ENCODE data around the gene TMEM273.

TMEM273 gene

GRCh38 chr10:49170632-49171325 is 17.4 kb downstream of the TMEM273 start:
- Histone ChIP-seq H3K79me2 (ENCODE audit: control insufficient read depth, insufficient read depth, low read length, unreplicated experiment) (no peaks in the 10 kb centered on the region), H2AFZ (ENCODE audit: low read length, unreplicated experiment) (no peak overlapping the region), H3K27ac (ENCODE audit: low read depth, low read length) (no peak overlapping the region), H3K27me3 (ENCODE audit: insufficient read depth, low read length) (peaks cover 4% of the 10 kb centered on the region; the same call in 1 of the 2 replicates), H3K4me1 (ENCODE audit: control insufficient read depth, insufficient read depth, low read length, unreplicated experiment) (no peaks in the 10 kb centered on the region), H3K36me3 (ENCODE audit: insufficient read depth, low read length) (no peaks in the 10 kb centered on the region), H3K4me3 (ENCODE audit: low read depth, low read length) (no peak overlapping the region)

GRCh38 chr10:49169776-49170175 is 18.4 kb downstream of the TMEM273 start:
- H3K27me3 ChIP-seq (ENCODE audit: insufficient read depth, low read length) = peaks cover 4% of the 10 kb centered on the region; the same call in 1 of the 2 replicates
- H2AFZ ChIP-seq (ENCODE audit: low read length, unreplicated experiment) = no peak overlapping the region
- no peak overlapping the region for H3K27ac ChIP-seq (ENCODE audit: low read depth, low read length)
- H3K4me1 ChIP-seq (ENCODE audit: control insufficient read depth, insufficient read depth, low read length, unreplicated experiment) = no peaks in the 10 kb centered on the region
- H3K4me3 ChIP-seq (ENCODE audit: low read depth, low read length) = no peak overlapping the region
- H3K36me3 ChIP-seq (ENCODE audit: insufficient read depth, low read length) = no peaks in the 10 kb centered on the region
- H3K79me2 ChIP-seq (ENCODE audit: control insufficient read depth, insufficient read depth, low read length, unreplicated experiment) = no peaks in the 10 kb centered on the region

- Histone ChIP-seq H3K79me2 (ENCODE audit: control insufficient read depth, insufficient read depth, low read length, unreplicated experiment) (no peaks in the 10 kb centered on the region), H3K4me1 (ENCODE audit: control insufficient read depth, insufficient read depth, low read length, unreplicated experiment) (peaks cover under 1% of the 10 kb centered on the region), H3K27me3 (ENCODE audit: insufficient read depth, low read length) (peaks cover 4% of the 10 kb centered on the region; the same call in 1 of the 2 replicates), H2AFZ (ENCODE audit: low read length, unreplicated experiment) (no peak overlapping the region), H3K27ac (ENCODE audit: low read depth, low read length) (no peak overlapping the region), H3K36me3 (ENCODE audit: insufficient read depth, low read length) (no peaks in the 10 kb centered on the region), H3K4me3 (ENCODE audit: low read depth, low read length) (no peak overlapping the region)
These were observed 19.2 kb downstream of the TMEM273 start for GRCh38 chr10:49168831-49169500.

GRCh38 chr10:49168171-49168540 is 20.0 kb downstream of the TMEM273 start:
- no peak overlapping the region for H2AFZ ChIP-seq (ENCODE audit: low read length, unreplicated experiment)
- no peak overlapping the region for H3K4me3 ChIP-seq (ENCODE audit: low read depth, low read length)
- no peaks in the 10 kb centered on the region for H3K36me3 ChIP-seq (ENCODE audit: insufficient read depth, low read length)
- H3K27me3 ChIP-seq (ENCODE audit: insufficient read depth, low read length) = peaks cover 4% of the 10 kb centered on the region; the same call in 1 of the 2 replicates
- H3K27ac ChIP-seq (ENCODE audit: low read depth, low read length) = no peak overlapping the region
- peaks cover 6% of the 10 kb centered on the region for H3K4me1 ChIP-seq (ENCODE audit: control insufficient read depth, insufficient read depth, low read length, unreplicated experiment)
- H3K79me2 ChIP-seq (ENCODE audit: control insufficient read depth, insufficient read depth, low read length, unreplicated experiment) = no peaks in the 10 kb centered on the region

- H3K4me1 ChIP-seq (ENCODE audit: control insufficient read depth, insufficient read depth, low read length, unreplicated experiment) = peaks cover 6% of the 10 kb centered on the region
- H3K27me3 ChIP-seq (ENCODE audit: insufficient read depth, low read length) = peaks cover 4% of the 10 kb centered on the region; the same call in 1 of the 2 replicates
- H3K27ac ChIP-seq (ENCODE audit: low read depth, low read length) = no peak overlapping the region
- no peaks in the 10 kb centered on the region for H3K79me2 ChIP-seq (ENCODE audit: control insufficient read depth, insufficient read depth, low read length, unreplicated experiment)
- no peaks in the 10 kb centered on the region for H3K36me3 ChIP-seq (ENCODE audit: insufficient read depth, low read length)
- no peak overlapping the region for H3K4me3 ChIP-seq (ENCODE audit: low read depth, low read length)
- H2AFZ ChIP-seq (ENCODE audit: low read length, unreplicated experiment) = no peak overlapping the region
These were observed 20.6 kb downstream of the TMEM273 start for GRCh38 chr10:49167425-49168170.

GRCh38 chr10:49166484-49167400 is 21.4 kb downstream of the TMEM273 start:
- Histone ChIP-seq H3K4me3 (ENCODE audit: low read depth, low read length) (no peak overlapping the region), H3K36me3 (ENCODE audit: insufficient read depth, low read length) (no peaks in the 10 kb centered on the region), H3K27me3 (ENCODE audit: insufficient read depth, low read length) (peaks cover 2% of the 10 kb centered on the region; the same call in 1 of the 2 replicates), H2AFZ (ENCODE audit: low read length, unreplicated experiment) (no peak overlapping the region), H3K79me2 (ENCODE audit: control insufficient read depth, insufficient read depth, low read length, unreplicated experiment) (no peaks in the 10 kb centered on the region), H3K4me1 (ENCODE audit: control insufficient read depth, insufficient read depth, low read length, unreplicated experiment) (peaks cover 6% of the 10 kb centered on the region), H3K27ac (ENCODE audit: low read depth, low read length) (no peak overlapping the region)

- H3K27me3 ChIP-seq (ENCODE audit: insufficient read depth, low read length) = no peaks in the 10 kb centered on the region
- H2AFZ ChIP-seq (ENCODE audit: low read length, unreplicated experiment) = no peak overlapping the region
- H3K36me3 ChIP-seq (ENCODE audit: insufficient read depth, low read length) = no peaks in the 10 kb centered on the region
- no peak overlapping the region for H3K4me3 ChIP-seq (ENCODE audit: low read depth, low read length)
- H3K79me2 ChIP-seq (ENCODE audit: control insufficient read depth, insufficient read depth, low read length, unreplicated experiment) = no peaks in the 10 kb centered on the region
- peaks cover 6% of the 10 kb centered on the region for H3K4me1 ChIP-seq (ENCODE audit: control insufficient read depth, insufficient read depth, low read length, unreplicated experiment)
- no peak overlapping the region for H3K27ac ChIP-seq (ENCODE audit: low read depth, low read length)
These were observed 22.2 kb downstream of the TMEM273 start for GRCh38 chr10:49165821-49166483.

- Histone ChIP-seq H3K27ac (ENCODE audit: low read depth, low read length) (no peak overlapping the region), H3K36me3 (ENCODE audit: insufficient read depth, low read length) (no peaks in the 10 kb centered on the region), H2AFZ (ENCODE audit: low read length, unreplicated experiment) (no peak overlapping the region)
These were observed 22.9 kb downstream of the TMEM273 start for GRCh38 chr10:49165259-49165658.

GRCh38 chr10:49164559-49165188 is 23.5 kb downstream of the TMEM273 start:
- peaks cover 6% of the 10 kb centered on the region for H3K4me1 ChIP-seq (ENCODE audit: control insufficient read depth, insufficient read depth, low read length, unreplicated experiment)
- no peak overlapping the region for H3K4me3 ChIP-seq (ENCODE audit: low read depth, low read length)
- no peak overlapping the region for H3K27ac ChIP-seq (ENCODE audit: low read depth, low read length)
- H2AFZ ChIP-seq (ENCODE audit: low read length, unreplicated experiment) = no peak overlapping the region
- no peaks in the 10 kb centered on the region for H3K79me2 ChIP-seq (ENCODE audit: control insufficient read depth, insufficient read depth, low read length, unreplicated experiment)
- no peaks in the 10 kb centered on the region for H3K36me3 ChIP-seq (ENCODE audit: insufficient read depth, low read length)
- no peaks in the 10 kb centered on the region for H3K27me3 ChIP-seq (ENCODE audit: insufficient read depth, low read length)

More at GRCh38 chr10:49165259-49165658, 22.9 kb downstream of the TMEM273 start:
- no peak overlapping the region for H3K4me3 ChIP-seq (ENCODE audit: low read depth, low read length)
- no peaks in the 10 kb centered on the region for H3K27me3 ChIP-seq (ENCODE audit: insufficient read depth, low read length)
- H3K79me2 ChIP-seq (ENCODE audit: control insufficient read depth, insufficient read depth, low read length, unreplicated experiment) = no peaks in the 10 kb centered on the region
- H3K4me1 ChIP-seq (ENCODE audit: control insufficient read depth, insufficient read depth, low read length, unreplicated experiment) = peaks cover 6% of the 10 kb centered on the region

Measured in ACC112 (cell line).